ENCODE data around the gene KIR3DL1. TPM values are rescaled to one million over a fixed set of nuclear protein-coding genes. Genes with fewer than 3 reads are reported as not detected.
"Not testable (repeated sequence)": the region's sequence is repeated elsewhere in the genome, so short reads cannot be mapped to it uniquely, and the experiment has no call there.

KIR3DL1 gene
- total RNA-seq, 2 experiments from 2014 or later: 0.14 TPM; not detected in 1

DNA sequence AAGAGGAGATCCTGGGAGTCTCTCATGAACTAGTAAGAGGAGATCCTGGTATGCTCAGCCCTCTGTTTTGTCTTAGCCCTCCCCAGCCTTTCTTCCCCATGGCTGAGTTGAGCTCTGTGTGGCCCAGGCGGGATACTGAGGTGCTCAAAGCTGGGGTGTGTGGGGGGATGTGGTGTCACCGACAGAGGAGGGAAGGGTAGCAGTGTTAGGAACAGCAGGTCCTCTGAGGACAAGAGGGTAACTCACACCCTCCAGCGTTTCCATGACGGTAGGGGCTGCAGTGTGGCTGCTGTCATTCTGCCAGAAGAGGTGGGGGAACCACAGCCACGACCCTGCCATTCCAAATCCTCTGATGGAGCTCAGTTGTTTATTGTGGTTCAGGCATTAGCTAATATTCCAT, 12.2 kb upstream of the KIR3DL1 start:
- no peak for ATAC-seq
- Mint-ChIP-seq H3K36me3 (ENCODE audit: low read depth) (no peaks in the 10 kb centered on the region), H3K4me1 (ENCODE audit: low read depth) (no peaks in the 10 kb centered on the region), H3K27me3 (peaks cover 11% of the 10 kb centered on the region), H3K27ac (no peak overlapping the region), H3K4me3 (no peak overlapping the region), H3K9me3 (no peaks in the 10 kb centered on the region)
- intact Hi-C loops (cut with micrococcal nuclease): no loop called here
- DNase-seq: no peak
- ChIA-PET CTCF (no interaction called here), POLR2A (no interaction called here)
- TF ChIP-seq, protein P1, sequence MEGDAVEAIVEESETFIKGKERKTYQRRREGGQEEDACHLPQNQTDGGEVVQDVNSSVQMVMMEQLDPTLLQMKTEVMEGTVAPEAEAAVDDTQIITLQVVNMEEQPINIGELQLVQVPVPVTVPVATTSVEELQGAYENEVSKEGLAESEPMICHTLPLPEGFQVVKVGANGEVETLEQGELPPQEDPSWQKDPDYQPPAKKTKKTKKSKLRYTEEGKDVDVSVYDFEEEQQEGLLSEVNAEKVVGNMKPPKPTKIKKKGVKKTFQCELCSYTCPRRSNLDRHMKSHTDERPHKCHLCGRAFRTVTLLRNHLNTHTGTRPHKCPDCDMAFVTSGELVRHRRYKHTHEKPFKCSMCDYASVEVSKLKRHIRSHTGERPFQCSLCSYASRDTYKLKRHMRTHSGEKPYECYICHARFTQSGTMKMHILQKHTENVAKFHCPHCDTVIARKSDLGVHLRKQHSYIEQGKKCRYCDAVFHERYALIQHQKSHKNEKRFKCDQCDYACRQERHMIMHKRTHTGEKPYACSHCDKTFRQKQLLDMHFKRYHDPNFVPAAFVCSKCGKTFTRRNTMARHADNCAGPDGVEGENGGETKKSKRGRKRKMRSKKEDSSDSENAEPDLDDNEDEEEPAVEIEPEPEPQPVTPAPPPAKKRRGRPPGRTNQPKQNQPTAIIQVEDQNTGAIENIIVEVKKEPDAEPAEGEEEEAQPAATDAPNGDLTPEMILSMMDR (IDR thresholded peaks at IDR 0.05): no peak

DNA sequence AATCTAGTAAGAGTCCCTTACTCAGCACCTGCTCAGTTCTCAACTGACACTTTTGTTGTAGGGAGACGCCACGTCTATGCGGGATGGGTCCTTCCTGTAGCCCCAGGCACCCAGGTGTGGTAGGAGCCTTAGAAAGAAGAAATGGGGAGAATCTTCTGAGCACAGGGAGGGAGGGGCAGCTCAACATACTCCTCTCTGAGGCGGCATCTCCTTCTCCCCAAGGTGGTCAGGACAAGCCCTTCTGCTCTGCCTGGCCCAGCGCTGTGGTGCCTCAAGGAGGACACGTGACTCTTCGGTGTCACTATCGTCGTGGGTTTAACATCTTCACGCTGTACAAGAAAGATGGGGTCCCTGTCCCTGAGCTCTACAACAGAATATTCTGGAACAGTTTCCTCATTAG, 11.7 kb upstream of the KIR3DL1 start:
- ChIA-PET CTCF (no interaction called here), POLR2A (no interaction called here)
- DNase-seq: no peak
- intact Hi-C loops (cut with micrococcal nuclease): no loop called here
- Mint-ChIP-seq H3K4me1 (ENCODE audit: low read depth) (no peaks in the 10 kb centered on the region), H3K27ac (no peak overlapping the region), H3K4me3 (no peak overlapping the region), H3K9me3 (no peaks in the 10 kb centered on the region), H3K27me3 (peaks cover 9% of the 10 kb centered on the region), H3K36me3 (ENCODE audit: low read depth) (no peaks in the 10 kb centered on the region)
- ATAC-seq: no peak
- TF ChIP-seq, protein P1 (IDR thresholded peaks at IDR 0.05): no peak

DNA sequence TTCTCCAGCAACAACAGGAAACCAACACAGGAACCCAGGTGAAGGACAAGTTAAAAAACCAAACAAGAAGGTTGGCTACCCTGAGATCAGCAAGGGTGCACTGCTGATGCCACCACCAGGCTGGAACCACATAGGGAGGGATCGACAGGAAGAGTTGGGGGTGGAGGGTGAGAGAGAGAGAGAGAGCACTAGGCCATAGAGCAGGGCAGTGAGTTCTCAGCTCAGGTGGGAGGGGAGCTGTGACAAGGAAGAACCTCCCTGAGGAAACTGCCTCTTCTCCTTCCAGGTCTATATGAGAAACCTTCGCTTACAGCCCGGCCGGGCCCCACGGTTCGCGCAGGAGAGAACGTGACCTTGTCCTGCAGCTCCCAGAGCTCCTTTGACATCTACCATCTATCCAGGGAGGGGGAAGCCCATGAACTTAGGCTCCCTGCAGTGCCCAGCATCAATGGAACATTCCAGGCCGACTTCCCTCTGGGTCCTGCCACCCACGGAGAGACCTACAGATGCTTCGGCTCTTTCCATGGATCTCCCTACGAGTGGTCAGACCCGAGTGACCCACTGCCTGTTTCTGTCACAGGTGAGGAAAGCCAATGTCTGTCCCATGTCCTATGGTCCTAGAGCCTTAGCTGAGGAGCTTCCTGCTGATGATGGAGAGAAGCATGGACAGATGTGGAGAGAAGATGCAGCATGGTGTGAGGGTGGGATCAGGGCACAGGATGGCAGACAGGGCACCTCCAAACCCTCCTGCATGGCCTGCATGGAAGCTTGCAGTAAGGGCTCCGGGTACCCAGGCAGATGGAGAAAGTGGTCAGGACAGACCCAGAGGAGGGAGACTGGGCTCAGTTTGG, 10.4 kb upstream of the KIR3DL1 start:
- H3K9me3 Mint-ChIP-seq: no peaks in the 10 kb centered on the region
- POLR2A ChIA-PET: no interaction called here
- peaks cover 15% of the 10 kb centered on the region for H3K27me3 Mint-ChIP-seq

DNA sequence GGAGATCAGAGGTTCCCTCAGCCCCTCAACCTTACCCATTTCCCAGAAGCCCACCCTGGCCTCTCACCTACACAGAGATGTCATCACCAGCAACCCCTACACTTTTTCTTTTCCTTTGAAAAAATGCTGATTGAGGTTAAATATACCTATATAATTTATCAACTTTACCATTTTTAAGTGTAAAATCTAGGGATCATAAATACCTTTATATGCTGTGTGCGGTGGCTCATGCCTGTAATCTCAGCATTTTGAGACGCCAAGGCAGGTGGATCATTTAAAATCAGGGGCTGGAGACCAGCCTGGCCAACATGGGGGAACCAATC, 9.8 kb upstream of the KIR3DL1 start:
- Mint-ChIP-seq H3K4me1 (ENCODE audit: low read depth) (no peaks in the 10 kb centered on the region), H3K9me3 (no peaks in the 10 kb centered on the region), H3K27me3 (peaks cover 15% of the 10 kb centered on the region), H3K4me3 (no peak overlapping the region), H3K27ac (no peak overlapping the region), H3K36me3 (ENCODE audit: low read depth) (no peaks in the 10 kb centered on the region)
- ATAC-seq (no peak), DNase-seq (no peak)
- ChIA-PET POLR2A (no interaction called here), CTCF (no interaction called here)
- intact Hi-C loops (cut with micrococcal nuclease): no loop called here
- TF ChIP-seq, protein P1 (IDR thresholded peaks at IDR 0.05): no peak

More for the DNA sequence above, 10.4 kb upstream of the KIR3DL1 start:
- CTCF ChIA-PET: no interaction called here
- intact Hi-C loops (cut with micrococcal nuclease): no loop called here
- Mint-ChIP-seq H3K36me3 (ENCODE audit: low read depth) (no peaks in the 10 kb centered on the region), H3K27ac (no peak overlapping the region), H3K4me1 (ENCODE audit: low read depth) (no peaks in the 10 kb centered on the region), H3K4me3 (no peak overlapping the region)
- TF ChIP-seq, protein P1 (IDR thresholded peaks at IDR 0.05): no peak
- DNase-seq (no peak), ATAC-seq (no peak)

DNA sequence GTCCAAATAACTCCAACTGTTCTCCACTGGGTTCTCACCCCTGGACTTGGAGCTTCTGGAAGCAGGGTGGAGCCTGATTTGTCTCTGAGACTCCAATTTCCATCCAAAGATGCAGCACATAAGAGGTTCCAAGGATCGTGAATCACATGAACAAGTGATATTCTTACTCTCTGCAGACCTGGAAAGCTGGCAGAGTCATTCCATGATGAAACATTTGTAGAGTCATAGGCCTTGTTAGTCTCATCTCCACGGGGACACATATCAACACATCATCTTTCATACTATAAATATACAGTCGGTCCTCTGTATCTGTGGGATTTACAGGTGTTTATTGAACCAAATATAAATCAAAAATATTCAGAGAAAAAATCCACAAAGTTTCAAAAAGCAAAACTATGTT, 1.7 kb upstream of the KIR3DL1 start:
- H3K27me3 Mint-ChIP-seq; DNase-seq; H3K9me3 Mint-ChIP-seq; POLR2A ChIA-PET; intact Hi-C loops (cut with micrococcal nuclease); H3K27ac Mint-ChIP-seq; H3K36me3 Mint-ChIP-seq (ENCODE audit: low read depth); H3K4me1 Mint-ChIP-seq (ENCODE audit: low read depth); ATAC-seq; H3K4me3 Mint-ChIP-seq; CTCF ChIA-PET: not testable (repeated sequence)
